H9 (cell line): Measurements from ENCODE around the gene OR10J4. TPM values are rescaled to one million over a fixed set of nuclear protein-coding genes. Genes with fewer than 3 reads are reported as not detected.

Experiments
- DNase-seq: peaks from one replicate; pipeline ENCODE4 v3.0.0-alpha.2; 2017
- H2AFZ ChIP-seq: one replicate; pipeline ENCODE4 v1.6.1; 2013; ENCODE audit warnings: mild to moderate bottlenecking, low read length, control low read depth, moderate library complexity
- H2AK5ac ChIP-seq: 2 replicates; pipeline ENCODE4 v1.6.1; 2013; ENCODE audit warnings: low read length, control low read depth, mixed read lengths; ENCODE audit not compliant: insufficient read length
- H2BK120ac ChIP-seq: one replicate; pipeline ENCODE4 v1.6.1; 2013; ENCODE audit warnings: low read depth, mild to moderate bottlenecking, low read length, control low read depth, inconsistent platforms; ENCODE audit not compliant: poor library complexity, severe bottlenecking
- H2BK12ac ChIP-seq: 2 replicates; pipeline ENCODE4 v1.6.1; 2013; ENCODE audit warnings: low read length, control low read depth, mixed read lengths, low read depth; ENCODE audit not compliant: insufficient read length
- H2BK15ac ChIP-seq: 2 replicates; pipeline ENCODE4 v1.6.1; 2013; ENCODE audit warnings: low read depth, low read length, control low read depth
- H2BK20ac ChIP-seq: one replicate; pipeline ENCODE4 v1.6.1; 2013; ENCODE audit warnings: low read depth, mild to moderate bottlenecking, low read length, control low read depth, inconsistent platforms; ENCODE audit not compliant: poor library complexity, severe bottlenecking
- H2BK5ac ChIP-seq: 2 replicates; pipeline ENCODE4 v1.6.1; 2013; ENCODE audit warnings: low read length, control low read depth, mixed read lengths; ENCODE audit not compliant: insufficient read length
- H3K14ac ChIP-seq: 2 replicates; pipeline ENCODE4 v1.6.1; 2013; ENCODE audit warnings: low read length, control low read depth; ENCODE audit not compliant: insufficient read depth
- H3K18ac ChIP-seq: 2 replicates; pipeline ENCODE4 v1.6.1; 2013; ENCODE audit warnings: low read depth, mild to moderate bottlenecking, mixed read lengths, low read length, control low read depth; ENCODE audit not compliant: insufficient read length
- H3K23ac ChIP-seq: 2 replicates; pipeline ENCODE4 v1.6.1; 2013; ENCODE audit warnings: low read length, control low read depth, mixed read lengths, low read depth; ENCODE audit not compliant: insufficient read length
- H3K23me2 ChIP-seq: 2 replicates; pipeline ENCODE4 v1.6.1; 2013; ENCODE audit warnings: low read depth, mild to moderate bottlenecking, mixed read lengths, low read length, control low read depth; ENCODE audit not compliant: insufficient read length, poor library complexity, severe bottlenecking
- H3K27ac ChIP-seq: 2 replicates; pipeline ENCODE4 v1.5.1; 2013; ENCODE audit warnings: low read length, control low read depth, mixed read lengths, low read depth; ENCODE audit not compliant: insufficient read length
- H3K27me3 ChIP-seq: 2 replicates; pipeline ENCODE4 v1.6.1; 2013; ENCODE audit warnings: low read length, control low read depth, inconsistent platforms; ENCODE audit not compliant: insufficient read depth
- H3K4ac ChIP-seq: 2 replicates; pipeline ENCODE4 v1.6.1; 2013; ENCODE audit warnings: low read depth, mild to moderate bottlenecking, control low read depth, inconsistent platforms, low read length, moderate library complexity
- H3K4me1 ChIP-seq: 2 replicates; pipeline ENCODE4 v1.6.1; 2013; ENCODE audit warnings: low read length, control low read depth, inconsistent platforms; ENCODE audit not compliant: insufficient read depth
- H3K4me2 ChIP-seq: 2 replicates; pipeline ENCODE4 v1.6.1; 2013; ENCODE audit warnings: low read length, control low read depth, mixed read lengths; ENCODE audit not compliant: insufficient read length, insufficient read depth
- H3K56ac ChIP-seq: 2 replicates; pipeline ENCODE4 v1.6.1; 2013; ENCODE audit warnings: low read depth, mild to moderate bottlenecking, mixed read lengths, low read length, control low read depth; ENCODE audit not compliant: insufficient read length
- H3K79me1 ChIP-seq: 2 replicates; pipeline ENCODE4 v1.6.1; 2013; ENCODE audit warnings: low read depth, mild to moderate bottlenecking, moderate library complexity, low read length, control low read depth, inconsistent platforms; ENCODE audit not compliant: insufficient read depth, poor library complexity, severe bottlenecking
- H3K79me2 ChIP-seq: 2 replicates; pipeline ENCODE4 v1.6.1; 2013; ENCODE audit warnings: low read length, control low read depth, inconsistent platforms; ENCODE audit not compliant: insufficient read depth
- H3K9ac ChIP-seq: 2 replicates; pipeline ENCODE4 v1.6.1; 2013; ENCODE audit warnings: low read length, control low read depth, mixed read lengths; ENCODE audit not compliant: insufficient read length; ENCODE audit errors: extremely low read depth
- H3K9me3 ChIP-seq: one replicate; pipeline ENCODE4 v1.6.1; 2013; ENCODE audit warnings: low read depth, low read length, inconsistent platforms; ENCODE audit not compliant: control insufficient read depth
- H3T11ph ChIP-seq: one replicate; pipeline ENCODE4 v1.6.1; 2013; ENCODE audit warnings: mild to moderate bottlenecking, low read length, control low read depth, inconsistent platforms
- H4K20me1 ChIP-seq: one replicate; pipeline ENCODE4 v1.6.1; 2013; ENCODE audit not compliant: control insufficient read depth, insufficient read length, insufficient read depth
- H4K5ac ChIP-seq: 2 replicates; pipeline ENCODE4 v1.6.1; 2013; ENCODE audit warnings: low read depth, mild to moderate bottlenecking, mixed read lengths, low read length, control low read depth; ENCODE audit not compliant: insufficient read length
- H4K8ac ChIP-seq: replicated peaks from 2 replicates; pipeline ENCODE4 v1.6.1; 2013; ENCODE audit warnings: low read length, control low read depth, mixed read lengths, low read depth; ENCODE audit not compliant: insufficient read length
- H4K91ac ChIP-seq: 2 replicates; pipeline ENCODE4 v1.6.1; 2013; ENCODE audit warnings: low read depth, mild to moderate bottlenecking, moderate library complexity, mixed read lengths, low read length, control low read depth; ENCODE audit not compliant: insufficient read length
- H3K27ac Mint-ChIP-seq, 3 experiments: 2 replicates in 2 of 3; 3 replicates in 1 of 3; pipeline ENCODE4 v1.8.0; 2020 to 2021; ENCODE audit warnings: mixed read lengths in 3 of 3, mild to moderate bottlenecking in 1 of 3, moderate library complexity in 1 of 3
- H3K27me3 Mint-ChIP-seq: 2 replicates; pipeline ENCODE4 v1.8.0; 2021; ENCODE audit warnings: low read depth, mild to moderate bottlenecking, moderate library complexity, mixed read lengths
- H3K36me3 Mint-ChIP-seq, 3 experiments: 2 replicates in 2 of 3; 3 replicates in 1 of 3; pipeline ENCODE4 v1.8.0; 2020 to 2021; ENCODE audit warnings: low read depth in 3 of 3, mixed read lengths in 3 of 3; ENCODE audit not compliant: insufficient read depth in 1 of 3
- H3K4me1 Mint-ChIP-seq, 2 experiments: 2 replicates each; pipeline ENCODE4 v1.8.0; 2020; ENCODE audit warnings: mixed read lengths in 2 of 2
- H3K4me3 Mint-ChIP-seq, 2 experiments: 2 replicates in 1 of 2; 3 replicates in 1 of 2; pipeline ENCODE4 v1.8.0; 2020 to 2021; ENCODE audit warnings: mild to moderate bottlenecking in 2 of 2, mixed read lengths in 2 of 2, moderate library complexity in 1 of 2
- H3K9me3 Mint-ChIP-seq, 2 experiments: 2 replicates in 1 of 2; 3 replicates in 1 of 2; pipeline ENCODE4 v1.8.0; 2020; ENCODE audit warnings: mild to moderate bottlenecking in 2 of 2, mixed read lengths in 2 of 2, moderate library complexity in 1 of 2
- total RNA-seq: library from RNA; stranded (reverse); gene quantifications from 2 replicates; pipeline ENCODE4 v1.2.1, GENCODE V29; 2021
- TF ChIP-seq, protein P1 (sequence below): fragments of 200-600 bp; sonication (generic); conservative IDR thresholded peaks from 3 replicates; pipeline ENCODE4 v1.8.0; 2021; ENCODE audit warnings: antibody characterized with exemption, mild to moderate bottlenecking

OR10J4 gene
- total RNA-seq, 1 experiment from 2014 or later, result not detected

DNA sequence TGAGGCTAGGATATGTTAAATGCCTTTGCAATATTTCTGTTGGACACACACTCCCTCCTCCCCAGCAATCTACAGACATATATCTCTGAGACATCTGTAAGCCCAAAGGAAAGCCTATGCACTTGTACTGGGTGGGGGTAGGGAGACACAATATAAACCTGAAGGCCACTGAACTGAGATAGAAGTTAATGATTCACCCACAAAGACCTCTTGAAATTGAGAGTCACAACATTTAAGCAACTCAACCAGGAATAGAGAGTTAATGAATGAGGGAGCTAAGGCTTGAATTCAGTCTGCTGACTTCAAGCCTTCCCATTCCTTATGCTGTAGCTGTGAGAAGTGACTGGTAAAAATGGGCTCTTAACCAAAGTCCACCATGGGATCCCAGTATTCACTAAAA is 12.5 kb downstream of the OR10J4 start:
- Histone ChIP-seq H2BK15ac (no peak overlapping the region), H2BK5ac (no peak overlapping the region), H3K56ac (no peak overlapping the region), H3K4ac (no peak overlapping the region), H2BK12ac (no peak overlapping the region), H3K18ac (no peak overlapping the region), H4K20me1 (no peaks in the 10 kb centered on the region), H3K79me2 (no peaks in the 10 kb centered on the region), H3K79me1 (no peaks in the 10 kb centered on the region), H2AFZ (no peak overlapping the region), H3T11ph (no peak overlapping the region), H2BK120ac (no peak overlapping the region), H4K8ac (no peak overlapping the region), H2BK20ac (no peak overlapping the region), H3K9ac (no peak overlapping the region), H3K23ac (no peak overlapping the region), H3K4me1 (no peaks in the 10 kb centered on the region), H3K4me2 (no peak overlapping the region), H4K91ac (no peak overlapping the region), H3K23me2 (no peaks in the 10 kb centered on the region), H3K9me3 (no peaks in the 10 kb centered on the region), H3K14ac (no peak overlapping the region), H2AK5ac (no peak overlapping the region), H3K27ac (no peak overlapping the region), H3K27me3 (no peaks in the 10 kb centered on the region), H4K5ac (no peak overlapping the region)
- H3K27ac Mint-ChIP-seq, result no peak overlapping the region
- no peak overlapping the region for H3K4me3 Mint-ChIP-seq
- peaks cover 25 to 75% of the 10 kb centered on the region in 2 experiments for H3K9me3 Mint-ChIP-seq
- no peaks in the 10 kb centered on the region; the same call in 1 of the 2 replicates for H3K27me3 Mint-ChIP-seq
- no peaks in the 10 kb centered on the region for H3K4me1 Mint-ChIP-seq
- no peak for DNase-seq
- TF ChIP-seq, protein P1, sequence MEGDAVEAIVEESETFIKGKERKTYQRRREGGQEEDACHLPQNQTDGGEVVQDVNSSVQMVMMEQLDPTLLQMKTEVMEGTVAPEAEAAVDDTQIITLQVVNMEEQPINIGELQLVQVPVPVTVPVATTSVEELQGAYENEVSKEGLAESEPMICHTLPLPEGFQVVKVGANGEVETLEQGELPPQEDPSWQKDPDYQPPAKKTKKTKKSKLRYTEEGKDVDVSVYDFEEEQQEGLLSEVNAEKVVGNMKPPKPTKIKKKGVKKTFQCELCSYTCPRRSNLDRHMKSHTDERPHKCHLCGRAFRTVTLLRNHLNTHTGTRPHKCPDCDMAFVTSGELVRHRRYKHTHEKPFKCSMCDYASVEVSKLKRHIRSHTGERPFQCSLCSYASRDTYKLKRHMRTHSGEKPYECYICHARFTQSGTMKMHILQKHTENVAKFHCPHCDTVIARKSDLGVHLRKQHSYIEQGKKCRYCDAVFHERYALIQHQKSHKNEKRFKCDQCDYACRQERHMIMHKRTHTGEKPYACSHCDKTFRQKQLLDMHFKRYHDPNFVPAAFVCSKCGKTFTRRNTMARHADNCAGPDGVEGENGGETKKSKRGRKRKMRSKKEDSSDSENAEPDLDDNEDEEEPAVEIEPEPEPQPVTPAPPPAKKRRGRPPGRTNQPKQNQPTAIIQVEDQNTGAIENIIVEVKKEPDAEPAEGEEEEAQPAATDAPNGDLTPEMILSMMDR, result no peak
- peaks cover 6 to 33% (median 14%) of the 10 kb centered on the region in 3 experiments; a peak in 4 of 7 replicates for H3K36me3 Mint-ChIP-seq
